ENCODE results near the gene ACOT13. TPM values are rescaled to one million over a fixed set of nuclear protein-coding genes. Genes with fewer than 3 reads are reported as not detected.
"Not testable (repeated sequence)": the region's sequence is repeated elsewhere in the genome, so short reads cannot be mapped to it uniquely, and the experiment has no call there.

The ACOT13 gene
- polyA plus RNA-seq, 2 donors: 8.7 to 21.8 TPM

DNA sequence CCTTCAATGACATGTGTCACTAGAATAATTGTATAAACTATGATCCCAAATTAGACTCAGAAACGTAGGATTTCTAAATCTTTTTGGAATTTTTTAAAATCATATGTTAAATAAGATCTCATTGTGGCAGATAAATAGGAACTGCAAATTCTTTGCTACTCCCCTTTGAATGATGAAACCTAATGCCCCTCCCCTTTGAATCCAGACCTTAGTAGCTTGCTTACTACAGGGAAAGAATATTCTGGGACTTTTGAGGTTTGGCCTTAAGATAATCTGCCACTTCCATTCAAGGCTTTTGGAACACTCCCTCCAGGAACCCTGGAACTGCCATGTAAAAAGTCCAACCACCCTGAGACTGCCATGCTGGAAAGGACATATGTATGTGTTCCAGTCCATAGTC lies 7.3 kb upstream of the ACOT13 start:
- WGBS, 2 donors: 51 to 59% methylated on average over 1 of the region's 1 CpG
- Histone ChIP-seq H3K27ac (ENCODE audit: low read depth in 2 of 2, low read length in 1 of 2) (no peak overlapping the region), H3K4me1 (ENCODE audit: control insufficient read depth in 2 of 2, insufficient read depth in 2 of 2, low read length in 1 of 2) (peaks cover 0 to 3% of the 10 kb centered on the region in 2 donors), H3K36me3 (ENCODE audit: control insufficient read depth in 2 of 2, insufficient read depth in 2 of 2, low read length in 1 of 2) (peaks cover 0 to 2% of the 10 kb centered on the region in 2 donors), H3K27me3 (ENCODE audit: control insufficient read depth in 1 of 2, insufficient read depth in 2 of 2, low read length in 2 of 2) (no peaks in the 10 kb centered on the region), H3K4me3 (ENCODE audit: low read depth in 1 of 2, low read length in 2 of 2) (no peak overlapping the region), H3K9me3 (ENCODE audit: control insufficient read depth in 2 of 2, insufficient read depth in 1 of 2, low read depth in 1 of 2, low read length in 1 of 2) (no peaks in the 10 kb centered on the region)

DNA sequence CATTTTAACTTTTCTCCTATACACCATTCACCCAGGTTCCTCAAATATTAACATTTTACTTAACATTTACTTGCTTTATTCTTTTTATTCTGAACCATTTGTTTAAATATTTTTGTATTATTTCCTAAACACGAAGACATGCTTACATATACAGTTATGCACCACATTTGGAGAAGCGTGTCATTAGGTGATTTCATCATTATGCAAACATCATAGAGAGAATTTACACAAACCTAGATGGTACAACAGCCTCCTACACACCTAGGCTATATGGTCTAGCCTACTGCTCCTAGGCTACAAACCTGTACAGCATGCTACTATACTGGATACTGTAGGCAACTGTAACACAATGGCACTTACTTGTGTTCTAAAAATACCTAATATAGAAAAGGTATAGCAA lies 6.8 kb upstream of the ACOT13 start:
- no peaks in the 10 kb centered on the region for H3K27me3 ChIP-seq (ENCODE audit: control insufficient read depth in 1 of 2, insufficient read depth in 2 of 2, low read length in 2 of 2)
- no peak overlapping the region for H3K27ac ChIP-seq (ENCODE audit: low read depth in 2 of 2, low read length in 1 of 2)
- H3K4me1 ChIP-seq (ENCODE audit: control insufficient read depth in 2 of 2, insufficient read depth in 2 of 2, low read length in 1 of 2): peaks cover 0 to 3% of the 10 kb centered on the region in 2 donors
- 86 to 92% methylated on average over 2 of the region's 2 CpGs for WGBS, 2 donors
- no peaks in the 10 kb centered on the region for H3K9me3 ChIP-seq (ENCODE audit: control insufficient read depth in 2 of 2, insufficient read depth in 1 of 2, low read depth in 1 of 2, low read length in 1 of 2)
- H3K4me3 ChIP-seq (ENCODE audit: low read depth in 1 of 2, low read length in 2 of 2): no peak overlapping the region
- H3K36me3 ChIP-seq (ENCODE audit: control insufficient read depth in 2 of 2, insufficient read depth in 2 of 2, low read length in 1 of 2): peaks cover 0 to 2% of the 10 kb centered on the region in 2 donors

DNA sequence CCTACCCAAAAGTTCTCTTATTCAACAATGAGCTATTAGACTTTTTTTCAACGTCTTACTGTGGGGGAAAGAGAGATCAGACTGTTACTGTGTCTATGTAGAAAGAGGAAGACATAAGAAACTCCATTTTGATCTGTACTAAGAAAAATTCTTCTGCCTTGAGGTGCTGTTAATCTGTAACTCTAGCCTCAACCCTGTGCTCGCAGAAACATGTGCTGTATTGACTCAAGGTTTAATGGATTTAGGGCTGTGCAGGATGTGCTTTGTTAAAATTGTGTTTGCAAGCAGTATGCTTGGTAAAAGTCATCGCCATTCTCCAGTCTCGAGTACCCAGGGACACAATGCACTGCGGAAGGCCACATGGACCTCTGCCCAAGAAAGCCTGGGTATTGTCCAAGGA lies 5.1 kb upstream of the ACOT13 start:
- not testable (repeated sequence) for H3K4me1 ChIP-seq (ENCODE audit: control insufficient read depth in 2 of 2, insufficient read depth in 2 of 2, low read length in 1 of 2); H3K9me3 ChIP-seq (ENCODE audit: control insufficient read depth in 2 of 2, insufficient read depth in 1 of 2, low read depth in 1 of 2, low read length in 1 of 2); H3K36me3 ChIP-seq (ENCODE audit: control insufficient read depth in 2 of 2, insufficient read depth in 2 of 2, low read length in 1 of 2); H3K4me3 ChIP-seq (ENCODE audit: low read depth in 1 of 2, low read length in 2 of 2); H3K27me3 ChIP-seq (ENCODE audit: control insufficient read depth in 1 of 2, insufficient read depth in 2 of 2, low read length in 2 of 2)
- WGBS, 2 donors: 56 to 58% methylated on average over 5 of the region's 5 CpGs
- H3K27ac ChIP-seq (ENCODE audit: low read depth in 2 of 2, low read length in 1 of 2): peak overlapping the region in 1 of 2 donors; percentile 6

DNA sequence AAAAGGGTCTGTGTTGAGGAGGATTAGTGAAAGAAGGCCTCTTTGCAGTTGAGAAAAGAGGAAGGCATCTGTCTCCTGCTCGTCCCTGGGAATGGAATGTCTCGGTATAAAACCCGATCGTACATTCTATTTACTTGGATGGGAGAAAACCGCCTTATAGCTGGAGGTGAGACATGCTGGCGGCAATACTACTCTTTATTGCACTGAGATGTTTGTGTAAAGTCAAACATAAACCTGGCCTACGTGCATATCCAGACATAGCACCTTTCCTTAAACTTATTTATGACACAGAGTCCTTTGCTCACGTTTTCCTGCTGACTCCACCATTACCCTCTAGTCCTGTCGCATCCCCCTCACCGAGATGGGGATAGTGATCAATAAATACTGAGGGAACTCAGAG lies 4.6 kb upstream of the ACOT13 start:
- peaks cover 0 to 3% of the 10 kb centered on the region in 2 donors for H3K4me1 ChIP-seq (ENCODE audit: control insufficient read depth in 2 of 2, insufficient read depth in 2 of 2, low read length in 1 of 2)
- no peak overlapping the region for H3K4me3 ChIP-seq (ENCODE audit: low read depth in 1 of 2, low read length in 2 of 2)
- peaks cover 0 to 2% of the 10 kb centered on the region in 2 donors for H3K36me3 ChIP-seq (ENCODE audit: control insufficient read depth in 2 of 2, insufficient read depth in 2 of 2, low read length in 1 of 2)
- no peaks in the 10 kb centered on the region for H3K27me3 ChIP-seq (ENCODE audit: control insufficient read depth in 1 of 2, insufficient read depth in 2 of 2, low read length in 2 of 2)
- H3K9me3 ChIP-seq (ENCODE audit: control insufficient read depth in 2 of 2, insufficient read depth in 1 of 2, low read depth in 1 of 2, low read length in 1 of 2): no peaks in the 10 kb centered on the region
- WGBS, 2 donors: 79 to 80% methylated on average over 10 of the region's 10 CpGs
- H3K27ac ChIP-seq (ENCODE audit: low read depth in 2 of 2, low read length in 1 of 2): peak overlapping the region in 1 of 2 donors; percentile 6

DNA sequence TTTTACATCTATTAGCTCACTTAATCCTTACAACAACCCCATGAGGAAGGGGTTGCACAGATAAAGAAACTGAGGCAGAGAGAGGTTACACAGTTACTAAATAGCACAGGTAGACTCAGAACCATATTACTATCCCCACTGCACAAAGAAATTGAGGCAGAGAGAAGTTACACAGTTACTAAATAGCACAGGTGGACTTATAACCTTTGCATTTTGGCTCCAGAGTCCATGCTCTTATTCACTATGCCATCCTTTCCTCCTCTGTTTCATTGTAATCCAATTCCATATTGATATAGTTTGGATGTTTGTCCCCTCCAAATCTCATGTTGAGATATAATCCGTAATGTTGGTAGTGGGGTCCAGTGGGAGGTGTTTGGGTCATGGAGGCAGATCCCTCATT lies 3.7 kb upstream of the ACOT13 start:
- Histone ChIP-seq H3K27ac (ENCODE audit: low read depth in 2 of 2, low read length in 1 of 2) (no peak overlapping the region), H3K36me3 (ENCODE audit: control insufficient read depth in 2 of 2, insufficient read depth in 2 of 2, low read length in 1 of 2) (peaks cover 0 to under 1% of the 10 kb centered on the region in 2 donors), H3K4me3 (ENCODE audit: low read depth in 1 of 2, low read length in 2 of 2) (no peak overlapping the region), H3K4me1 (ENCODE audit: control insufficient read depth in 2 of 2, insufficient read depth in 2 of 2, low read length in 1 of 2) (peaks cover 0 to 3% of the 10 kb centered on the region in 2 donors), H3K27me3 (ENCODE audit: control insufficient read depth in 1 of 2, insufficient read depth in 2 of 2, low read length in 2 of 2) (no peaks in the 10 kb centered on the region), H3K9me3 (ENCODE audit: control insufficient read depth in 2 of 2, insufficient read depth in 1 of 2, low read depth in 1 of 2, low read length in 1 of 2) (no peaks in the 10 kb centered on the region)
- WGBS, 2 donors: 100% methylated on average over 1 of the region's 1 CpG

DNA sequence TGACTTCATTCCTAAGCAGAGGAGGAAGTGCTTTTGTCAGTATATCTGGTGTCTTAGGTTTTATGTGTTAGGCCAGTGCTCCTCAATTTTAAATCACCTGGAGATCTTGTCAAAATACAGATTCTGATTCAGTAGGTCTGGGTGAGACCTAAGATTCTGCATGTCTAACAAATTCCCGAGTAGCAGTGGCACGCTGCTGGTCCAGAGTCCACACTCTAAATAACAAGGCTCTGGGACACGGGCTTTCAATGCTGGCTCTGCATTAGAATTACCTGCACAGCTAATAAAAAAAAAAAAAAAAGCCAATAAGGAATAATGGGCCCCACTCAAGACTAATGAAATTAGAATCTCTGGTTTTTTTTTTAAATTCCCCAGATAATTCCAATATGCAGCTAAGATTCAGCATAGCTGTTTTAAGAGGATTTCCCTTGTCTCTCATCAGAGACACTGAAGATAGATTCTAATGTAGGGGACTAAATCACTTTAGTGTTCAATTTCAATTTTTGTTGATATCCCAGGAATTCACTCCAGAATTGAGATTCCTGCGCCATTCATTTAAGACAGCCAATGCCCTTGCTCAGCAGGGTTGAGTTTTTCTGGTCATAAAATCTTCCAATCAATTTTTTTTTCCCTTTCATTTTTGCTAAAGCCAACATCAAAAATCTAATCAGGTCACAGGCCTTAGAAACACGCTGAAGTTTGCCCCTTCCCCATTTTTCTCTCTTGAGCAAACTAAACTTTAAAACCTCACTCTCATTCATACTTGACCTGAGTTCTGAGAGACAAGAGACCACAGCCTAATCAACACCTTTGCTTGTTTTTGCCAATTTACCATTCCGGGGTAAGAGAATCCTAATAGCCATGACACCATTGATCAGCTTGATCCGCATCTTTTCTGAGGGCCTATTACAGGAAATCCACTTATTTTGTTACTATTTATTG lies 2.6 kb upstream of the ACOT13 start:
- Histone ChIP-seq H3K9me3 (ENCODE audit: control insufficient read depth in 2 of 2, insufficient read depth in 1 of 2, low read depth in 1 of 2, low read length in 1 of 2) (no peaks in the 10 kb centered on the region), H3K27ac (ENCODE audit: low read depth in 2 of 2, low read length in 1 of 2) (no peak overlapping the region), H3K4me3 (ENCODE audit: low read depth in 1 of 2, low read length in 2 of 2) (no peak overlapping the region), H3K27me3 (ENCODE audit: control insufficient read depth in 1 of 2, insufficient read depth in 2 of 2, low read length in 2 of 2) (no peaks in the 10 kb centered on the region), H3K4me1 (ENCODE audit: control insufficient read depth in 2 of 2, insufficient read depth in 2 of 2, low read length in 1 of 2) (peaks cover 0 to 3% of the 10 kb centered on the region in 2 donors), H3K36me3 (ENCODE audit: control insufficient read depth in 2 of 2, insufficient read depth in 2 of 2, low read length in 1 of 2) (no peaks in the 10 kb centered on the region)
- 92 to 96% methylated on average over 7 of the region's 7 CpGs for WGBS, 2 donors

DNA sequence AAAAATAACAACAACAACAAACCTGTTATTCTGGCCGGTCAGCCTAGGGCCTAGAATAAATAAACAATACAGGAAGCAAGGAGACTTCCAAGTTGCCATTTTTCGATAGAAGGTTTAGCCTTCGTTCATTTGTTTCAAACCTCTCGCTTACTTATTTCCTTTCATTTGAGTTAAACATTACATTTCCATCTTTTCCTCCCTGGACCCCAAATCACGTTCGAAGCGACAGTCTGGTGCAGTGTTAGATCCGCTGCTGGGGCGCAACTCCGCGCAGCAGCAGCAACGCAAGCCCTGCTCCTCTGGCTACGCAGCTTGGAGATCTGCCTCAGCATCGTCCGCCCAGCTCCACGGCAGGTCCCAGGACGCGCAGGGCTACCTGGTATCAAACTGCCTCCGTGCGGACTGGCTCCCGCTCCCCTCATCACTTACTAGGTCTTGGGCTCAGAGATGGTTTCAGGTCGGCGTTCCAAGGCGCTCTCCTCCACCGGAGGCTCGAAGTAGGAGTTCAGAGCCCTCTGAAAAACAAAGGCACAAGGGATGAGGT lies 708 bp upstream of the ACOT13 start:
- no peaks in the 10 kb centered on the region for H3K27me3 ChIP-seq (ENCODE audit: control insufficient read depth in 1 of 2, insufficient read depth in 2 of 2, low read length in 2 of 2)
- WGBS, 2 donors: 0% methylated on average over 26 of the region's 26 CpGs

DNA sequence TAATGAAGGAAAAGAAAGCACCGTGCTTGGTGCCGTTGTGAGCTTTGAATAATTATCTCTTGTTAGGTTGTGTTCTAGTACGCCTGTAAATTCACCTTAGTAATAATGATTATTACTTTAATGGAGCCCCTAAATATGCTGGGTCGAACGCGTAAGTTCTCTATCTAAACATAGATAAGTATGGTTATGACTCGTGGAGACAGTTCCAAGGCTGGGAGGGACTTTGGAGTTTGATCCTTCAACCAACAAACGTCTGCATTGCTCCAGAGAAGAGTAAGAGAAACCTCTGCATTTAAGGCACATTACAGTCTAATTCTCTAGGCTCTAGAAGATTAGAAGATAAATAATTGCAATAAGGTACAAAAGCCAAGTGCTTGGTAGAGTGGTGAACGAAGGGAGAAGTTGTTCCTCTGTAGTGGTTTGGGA lies 514 bp downstream of the ACOT13 start:
- Histone ChIP-seq H3K4me1 (ENCODE audit: control insufficient read depth in 2 of 2, insufficient read depth in 2 of 2, low read length in 1 of 2) (no peaks in the 10 kb centered on the region), H3K27ac (ENCODE audit: low read depth in 2 of 2, low read length in 1 of 2) (peak overlapping the region; percentile 86 to 95), H3K27me3 (ENCODE audit: control insufficient read depth in 1 of 2, insufficient read depth in 2 of 2, low read length in 2 of 2) (no peaks in the 10 kb centered on the region), H3K4me3 (ENCODE audit: low read depth in 1 of 2, low read length in 2 of 2) (peak overlapping the region; percentile 87 to 89), H3K9me3 (ENCODE audit: control insufficient read depth in 2 of 2, insufficient read depth in 1 of 2, low read depth in 1 of 2, low read length in 1 of 2) (no peaks in the 10 kb centered on the region), H3K36me3 (ENCODE audit: control insufficient read depth in 2 of 2, insufficient read depth in 2 of 2, low read length in 1 of 2) (no peaks in the 10 kb centered on the region)
- WGBS, 2 donors: 4% methylated on average over 9 of the region's 9 CpGs

More for the DNA sequence above, 708 bp upstream of the ACOT13 start:
- H3K9me3 ChIP-seq (ENCODE audit: control insufficient read depth in 2 of 2, insufficient read depth in 1 of 2, low read depth in 1 of 2, low read length in 1 of 2): no peaks in the 10 kb centered on the region
- H3K36me3 ChIP-seq (ENCODE audit: control insufficient read depth in 2 of 2, insufficient read depth in 2 of 2, low read length in 1 of 2): no peaks in the 10 kb centered on the region
- peak overlapping the region; percentile 87 to 89 for H3K4me3 ChIP-seq (ENCODE audit: low read depth in 1 of 2, low read length in 2 of 2)
- peak overlapping the region; percentile 86 to 95 for H3K27ac ChIP-seq (ENCODE audit: low read depth in 2 of 2, low read length in 1 of 2)
- H3K4me1 ChIP-seq (ENCODE audit: control insufficient read depth in 2 of 2, insufficient read depth in 2 of 2, low read length in 1 of 2): peaks cover 0 to 3% of the 10 kb centered on the region in 2 donors

DNA sequence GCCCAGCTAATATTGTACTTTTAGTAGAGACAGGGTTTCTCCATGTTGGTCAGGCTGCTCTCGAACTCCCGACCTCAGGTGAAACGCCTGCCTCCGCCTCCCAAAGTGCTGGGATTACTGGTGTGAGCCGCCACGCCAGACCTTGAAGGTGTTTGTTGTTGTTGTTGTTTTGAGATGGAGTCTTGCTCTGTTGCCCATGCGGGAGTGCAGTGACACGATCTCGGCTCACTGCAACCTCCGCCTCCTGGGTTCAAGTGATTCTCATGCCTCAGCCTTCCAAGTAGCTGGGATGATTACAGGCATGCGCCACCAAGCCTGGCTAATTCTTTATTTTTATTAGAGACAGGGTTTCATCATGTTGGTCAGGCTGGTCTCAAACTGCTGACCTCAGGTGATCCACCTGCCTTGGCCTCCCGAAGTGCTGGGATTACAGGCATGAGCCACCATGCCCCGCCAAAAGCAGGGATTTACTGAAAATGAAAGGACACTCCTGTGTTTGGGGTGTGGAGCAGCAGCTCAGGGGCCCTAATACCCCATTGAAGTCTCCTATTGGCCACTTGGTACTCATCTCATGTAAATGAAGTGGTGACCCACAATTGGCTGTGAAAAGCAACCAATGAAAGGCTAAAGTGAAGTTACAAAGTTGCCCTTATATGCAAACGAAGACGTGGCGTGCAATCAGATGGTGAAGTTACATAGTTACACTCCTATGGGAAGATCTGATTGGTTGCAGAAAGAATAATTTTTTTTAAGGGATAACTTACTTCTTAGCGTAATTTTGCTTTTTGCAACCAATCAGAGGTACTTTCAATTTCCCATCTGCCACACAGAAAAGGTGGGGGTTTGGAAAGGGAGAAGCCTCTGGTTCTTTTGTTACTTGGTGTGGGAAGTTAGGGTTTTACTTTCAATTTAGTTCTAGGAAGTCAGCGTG lies 1.5 kb downstream of the ACOT13 start:
- H3K36me3 ChIP-seq (ENCODE audit: control insufficient read depth in 2 of 2, insufficient read depth in 2 of 2, low read length in 1 of 2); H3K27ac ChIP-seq (ENCODE audit: low read depth in 2 of 2, low read length in 1 of 2); H3K4me1 ChIP-seq (ENCODE audit: control insufficient read depth in 2 of 2, insufficient read depth in 2 of 2, low read length in 1 of 2); H3K9me3 ChIP-seq (ENCODE audit: control insufficient read depth in 2 of 2, insufficient read depth in 1 of 2, low read depth in 1 of 2, low read length in 1 of 2); H3K27me3 ChIP-seq (ENCODE audit: control insufficient read depth in 1 of 2, insufficient read depth in 2 of 2, low read length in 2 of 2); H3K4me3 ChIP-seq (ENCODE audit: low read depth in 1 of 2, low read length in 2 of 2): not testable (repeated sequence)
- WGBS, 2 donors: 93 to 96% methylated on average over 18 of the region's 18 CpGs
